DND-41 (cell line): ENCODE results near the gene LRIT1.
"Not testable (repeated sequence)": the region's sequence is repeated elsewhere in the genome, so short reads cannot be mapped to it uniquely, and the experiment has no call there.

Source experiments
- EZH2 ChIP-seq: IDR thresholded peaks from 3 replicates; pipeline ENCODE4 v1.6.1; 2012; ENCODE audit warnings: borderline replicate concordance, low read depth, mild to moderate bottlenecking, moderate library complexity, low read length, inconsistent platforms; ENCODE audit not compliant: severe bottlenecking
- TF ChIP-seq, protein P1 (sequence below): IDR thresholded peaks from 2 replicates; pipeline ENCODE4 v1.5.1; 2012; ENCODE audit warnings: borderline replicate concordance, low read length, moderate library complexity, mild to moderate bottlenecking; ENCODE audit not compliant: poor library complexity, severe bottlenecking; ENCODE audit errors: extremely low read depth

DNA sequence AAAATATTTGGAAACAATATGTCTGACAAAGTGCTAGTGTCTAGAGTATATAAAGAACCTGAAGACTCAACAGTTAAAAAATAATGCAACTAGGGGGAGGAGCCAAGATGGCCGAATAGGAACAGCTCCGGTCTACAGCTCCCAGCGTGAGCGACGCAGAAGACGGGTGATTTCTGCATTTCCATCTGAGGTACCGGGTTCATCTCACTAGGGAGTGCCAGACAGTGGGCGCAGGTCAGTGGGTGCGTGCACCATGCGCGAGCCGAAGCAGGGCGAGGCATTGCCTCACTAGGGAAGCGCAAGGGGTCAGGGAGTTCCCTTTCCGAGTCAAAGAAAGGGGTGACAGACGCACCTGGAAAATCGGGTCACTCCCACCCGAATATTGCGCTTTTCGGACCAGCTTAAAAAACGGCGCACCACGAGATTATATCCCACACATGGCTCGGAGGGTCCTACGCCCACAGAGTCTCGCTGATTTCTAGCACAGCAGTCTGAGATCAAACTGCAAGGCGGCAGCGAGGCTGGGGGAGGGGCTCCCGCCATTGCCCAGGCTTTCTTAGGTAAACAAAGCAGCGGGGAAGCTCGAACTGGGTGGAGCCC, 38.6 kb upstream of the LRIT1 start:
- TF ChIP-seq, protein P1, sequence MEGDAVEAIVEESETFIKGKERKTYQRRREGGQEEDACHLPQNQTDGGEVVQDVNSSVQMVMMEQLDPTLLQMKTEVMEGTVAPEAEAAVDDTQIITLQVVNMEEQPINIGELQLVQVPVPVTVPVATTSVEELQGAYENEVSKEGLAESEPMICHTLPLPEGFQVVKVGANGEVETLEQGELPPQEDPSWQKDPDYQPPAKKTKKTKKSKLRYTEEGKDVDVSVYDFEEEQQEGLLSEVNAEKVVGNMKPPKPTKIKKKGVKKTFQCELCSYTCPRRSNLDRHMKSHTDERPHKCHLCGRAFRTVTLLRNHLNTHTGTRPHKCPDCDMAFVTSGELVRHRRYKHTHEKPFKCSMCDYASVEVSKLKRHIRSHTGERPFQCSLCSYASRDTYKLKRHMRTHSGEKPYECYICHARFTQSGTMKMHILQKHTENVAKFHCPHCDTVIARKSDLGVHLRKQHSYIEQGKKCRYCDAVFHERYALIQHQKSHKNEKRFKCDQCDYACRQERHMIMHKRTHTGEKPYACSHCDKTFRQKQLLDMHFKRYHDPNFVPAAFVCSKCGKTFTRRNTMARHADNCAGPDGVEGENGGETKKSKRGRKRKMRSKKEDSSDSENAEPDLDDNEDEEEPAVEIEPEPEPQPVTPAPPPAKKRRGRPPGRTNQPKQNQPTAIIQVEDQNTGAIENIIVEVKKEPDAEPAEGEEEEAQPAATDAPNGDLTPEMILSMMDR = not testable (repeated sequence)
- TF ChIP-seq EZH2 = not testable (repeated sequence)
